Measurements from ENCODE around the gene GRM8.

Gene GRM8

GRCh38 chr7:126525906-126526305, 726.8 kb downstream of the GRM8 start:
- H3K27ac ChIP-seq, result no peak overlapping the region
- no peak for TF ChIP-seq CTCF (conservative IDR thresholded peaks at IDR 0.05)

GRCh38 chr7:126524967-126525366, 727.8 kb downstream of the GRM8 start:
- TF ChIP-seq CTCF (conservative IDR thresholded peaks at IDR 0.05), result no peak
- H3K27ac ChIP-seq, result no peak overlapping the region

GRCh38 chr7:126511046-126511445, 741.7 kb downstream of the GRM8 start:
- no peak for TF ChIP-seq CTCF (conservative IDR thresholded peaks at IDR 0.05)
- no peak overlapping the region for H3K27ac ChIP-seq

- TF ChIP-seq CTCF (conservative IDR thresholded peaks at IDR 0.05), result no peak
Measured at GRCh38 chr7:126501617-126502016, 751.1 kb downstream of the GRM8 start.

GRCh38 chr7:126499481-126499880, 753.3 kb downstream of the GRM8 start:
- H3K27ac ChIP-seq, result no peak overlapping the region
- no peak for TF ChIP-seq CTCF (conservative IDR thresholded peaks at IDR 0.05)

More at GRCh38 chr7:126501617-126502016, 751.1 kb downstream of the GRM8 start:
- no peak overlapping the region for H3K27ac ChIP-seq

GRCh38 chr7:126495733-126496132, 757.0 kb downstream of the GRM8 start:
- no peak for TF ChIP-seq CTCF (conservative IDR thresholded peaks at IDR 0.05)
- H3K27ac ChIP-seq, result no peak overlapping the region

GRCh38 chr7:126495001-126495400, 757.7 kb downstream of the GRM8 start:
- no peak for TF ChIP-seq CTCF (conservative IDR thresholded peaks at IDR 0.05)
- H3K27ac ChIP-seq, result no peak overlapping the region

GRCh38 chr7:126493801-126494200, 758.9 kb downstream of the GRM8 start:
- no peak overlapping the region for H3K27ac ChIP-seq
- TF ChIP-seq CTCF (conservative IDR thresholded peaks at IDR 0.05), result no peak
